ENCODE results near the gene SBNO2.

Gene SBNO2

GRCh38 chr19:1169921-1170885 is 3.9 kb downstream of the SBNO2 start:
- Histone ChIP-seq H3K4me1 (ENCODE audit: control insufficient read depth, insufficient read depth, low read length) (peaks cover 30% of the 10 kb centered on the region), H3K9me3 (ENCODE audit: control insufficient read depth, low read length) (no peaks in the 10 kb centered on the region), H3K4me3 (ENCODE audit: low read length) (no peak overlapping the region), H3K36me3 (ENCODE audit: control insufficient read depth, insufficient read depth, low read length) (peaks cover 5% of the 10 kb centered on the region), H3K27me3 (ENCODE audit: control insufficient read depth, insufficient read depth, low read length) (no peaks in the 10 kb centered on the region), H3K9ac (ENCODE audit: low read length) (no peak overlapping the region)

- Histone ChIP-seq H3K9ac (ENCODE audit: low read length) (no peak overlapping the region), H3K4me3 (ENCODE audit: low read length) (no peak overlapping the region), H3K9me3 (ENCODE audit: control insufficient read depth, low read length) (no peaks in the 10 kb centered on the region), H3K27me3 (ENCODE audit: control insufficient read depth, insufficient read depth, low read length) (no peaks in the 10 kb centered on the region), H3K4me1 (ENCODE audit: control insufficient read depth, insufficient read depth, low read length) (peaks cover 30% of the 10 kb centered on the region), H3K36me3 (ENCODE audit: control insufficient read depth, insufficient read depth, low read length) (peaks cover 5% of the 10 kb centered on the region)
Measured at GRCh38 chr19:1169411-1169791, 4.7 kb downstream of the SBNO2 start.

DNA sequence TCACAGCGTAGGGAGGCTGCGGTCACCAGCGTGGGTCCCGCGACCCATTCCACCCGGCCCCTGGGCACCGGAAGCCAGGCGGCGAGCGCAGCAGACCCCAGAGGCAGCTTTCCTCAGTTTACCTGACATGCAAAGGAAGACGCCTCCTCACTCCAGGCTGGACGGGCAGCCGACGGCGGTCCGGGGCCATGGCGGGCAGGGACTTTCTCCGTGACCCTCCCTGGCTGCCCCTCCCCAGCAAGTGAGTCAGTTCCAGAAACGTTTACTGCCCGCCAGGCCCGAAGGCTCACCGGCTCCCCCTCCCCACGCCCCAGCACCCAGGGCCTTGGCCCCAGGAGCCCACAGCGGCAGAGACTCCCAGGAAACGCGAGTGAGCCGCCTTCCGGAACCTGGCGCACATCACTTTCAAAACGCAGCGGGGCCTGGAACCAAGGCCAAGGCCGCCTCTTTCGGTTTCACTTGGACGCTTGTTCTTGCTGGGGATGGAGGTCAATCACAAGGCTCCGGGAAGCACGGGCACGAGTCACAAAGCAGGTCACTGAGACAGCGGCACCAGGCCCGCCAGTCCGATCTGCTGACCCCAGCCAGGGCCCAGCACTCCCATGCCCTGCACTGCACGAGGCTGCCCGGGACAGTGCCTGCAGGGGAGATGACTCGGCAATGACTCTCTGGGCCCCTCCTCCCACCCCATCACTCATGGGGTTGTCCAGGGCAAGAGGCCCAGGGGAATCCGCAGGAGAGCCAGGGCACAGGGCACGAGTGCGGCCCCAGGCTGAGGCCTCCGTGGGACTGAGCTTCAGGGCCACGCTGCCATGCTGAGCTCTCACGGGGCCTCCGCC is 5.3 kb downstream of the SBNO2 start:
- Histone ChIP-seq H3K4me1 (ENCODE audit: control insufficient read depth, insufficient read depth, low read length) (peaks cover 30% of the 10 kb centered on the region), H3K4me3 (ENCODE audit: low read length) (no peak overlapping the region), H3K9ac (ENCODE audit: low read length) (peak overlapping the region; percentile 17), H3K9me3 (ENCODE audit: control insufficient read depth, low read length) (no peaks in the 10 kb centered on the region), H3K27me3 (ENCODE audit: control insufficient read depth, insufficient read depth, low read length) (no peaks in the 10 kb centered on the region), H3K36me3 (ENCODE audit: control insufficient read depth, insufficient read depth, low read length) (peaks cover 5% of the 10 kb centered on the region)

GRCh38 chr19:1167687-1168571 is 6.1 kb downstream of the SBNO2 start:
- H3K4me3 ChIP-seq (ENCODE audit: low read length) = no peak overlapping the region
- H3K4me1 ChIP-seq (ENCODE audit: control insufficient read depth, insufficient read depth, low read length) = peaks cover 30% of the 10 kb centered on the region
- H3K36me3 ChIP-seq (ENCODE audit: control insufficient read depth, insufficient read depth, low read length) = peaks cover 5% of the 10 kb centered on the region

GRCh38 chr19:1166872-1167573 is 7.0 kb downstream of the SBNO2 start:
- Histone ChIP-seq H3K27me3 (ENCODE audit: control insufficient read depth, insufficient read depth, low read length) (no peaks in the 10 kb centered on the region), H3K4me3 (ENCODE audit: low read length) (no peak overlapping the region), H3K9me3 (ENCODE audit: control insufficient read depth, low read length) (no peaks in the 10 kb centered on the region), H3K4me1 (ENCODE audit: control insufficient read depth, insufficient read depth, low read length) (peaks cover 23% of the 10 kb centered on the region), H3K36me3 (ENCODE audit: control insufficient read depth, insufficient read depth, low read length) (peaks cover 5% of the 10 kb centered on the region), H3K9ac (ENCODE audit: low read length) (no peak overlapping the region)

More at GRCh38 chr19:1167687-1168571, 6.1 kb downstream of the SBNO2 start:
- no peaks in the 10 kb centered on the region for H3K9me3 ChIP-seq (ENCODE audit: control insufficient read depth, low read length)
- peak overlapping the region; percentile 17 for H3K9ac ChIP-seq (ENCODE audit: low read length)
- H3K27me3 ChIP-seq (ENCODE audit: control insufficient read depth, insufficient read depth, low read length) = no peaks in the 10 kb centered on the region

- Histone ChIP-seq H3K9me3 (ENCODE audit: control insufficient read depth, low read length) (no peaks in the 10 kb centered on the region), H3K9ac (ENCODE audit: low read length) (no peak overlapping the region), H3K27me3 (ENCODE audit: control insufficient read depth, insufficient read depth, low read length) (no peaks in the 10 kb centered on the region), H3K4me3 (ENCODE audit: low read length) (no peak overlapping the region), H3K4me1 (ENCODE audit: control insufficient read depth, insufficient read depth, low read length) (peaks cover 3% of the 10 kb centered on the region), H3K36me3 (ENCODE audit: control insufficient read depth, insufficient read depth, low read length) (peaks cover 5% of the 10 kb centered on the region)
Measured at GRCh38 chr19:1164684-1165531, 9.2 kb downstream of the SBNO2 start.

GRCh38 chr19:1163934-1164683 is 10.0 kb downstream of the SBNO2 start:
- no peaks in the 10 kb centered on the region for H3K4me1 ChIP-seq (ENCODE audit: control insufficient read depth, insufficient read depth, low read length)
- H3K9ac ChIP-seq (ENCODE audit: low read length) = no peak overlapping the region
- no peaks in the 10 kb centered on the region for H3K9me3 ChIP-seq (ENCODE audit: control insufficient read depth, low read length)
- H3K27me3 ChIP-seq (ENCODE audit: control insufficient read depth, insufficient read depth, low read length) = no peaks in the 10 kb centered on the region
- peaks cover 5% of the 10 kb centered on the region for H3K36me3 ChIP-seq (ENCODE audit: control insufficient read depth, insufficient read depth, low read length)
- H3K4me3 ChIP-seq (ENCODE audit: low read length) = no peak overlapping the region

DNA sequence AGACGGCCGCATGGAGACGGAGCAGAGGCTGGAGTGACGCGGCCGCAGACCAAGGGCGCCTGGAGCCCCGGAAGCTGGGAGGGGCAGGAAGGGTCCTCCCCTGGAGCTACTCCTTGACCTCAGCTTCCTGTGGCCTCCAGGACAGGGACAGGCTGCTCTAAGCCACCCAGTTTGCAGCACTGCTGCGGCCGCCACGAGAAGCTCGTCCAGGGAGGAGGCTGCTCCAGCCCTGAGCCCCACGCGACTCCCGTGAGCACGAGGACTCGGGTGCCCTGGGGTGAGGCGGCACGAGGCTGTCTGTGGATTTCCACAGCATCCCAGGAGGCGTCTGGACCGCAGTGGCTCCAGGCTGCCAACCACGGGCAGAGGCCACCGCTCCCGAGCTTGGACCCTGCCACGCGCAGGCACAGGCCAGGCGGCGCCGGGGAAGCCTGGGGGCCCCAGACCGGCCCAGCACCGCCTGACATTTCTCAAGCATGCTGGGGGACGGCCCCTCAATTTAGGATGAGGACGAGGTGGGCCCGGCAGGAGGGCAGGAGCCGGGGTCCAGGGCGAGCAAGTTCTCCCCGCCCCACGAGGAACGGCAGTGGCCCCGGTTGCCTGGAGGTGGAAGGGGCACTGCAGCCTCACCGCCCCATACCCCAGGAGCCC is 10.7 kb downstream of the SBNO2 start:
- Histone ChIP-seq H3K27me3 (ENCODE audit: control insufficient read depth, insufficient read depth, low read length) (no peaks in the 10 kb centered on the region), H3K4me1 (ENCODE audit: control insufficient read depth, insufficient read depth, low read length) (no peaks in the 10 kb centered on the region), H3K9me3 (ENCODE audit: control insufficient read depth, low read length) (no peaks in the 10 kb centered on the region), H3K9ac (ENCODE audit: low read length) (no peak overlapping the region), H3K4me3 (ENCODE audit: low read length) (no peak overlapping the region), H3K36me3 (ENCODE audit: control insufficient read depth, insufficient read depth, low read length) (no peaks in the 10 kb centered on the region)

- no peak overlapping the region for H3K4me3 ChIP-seq (ENCODE audit: low read length)
- no peaks in the 10 kb centered on the region for H3K27me3 ChIP-seq (ENCODE audit: control insufficient read depth, insufficient read depth, low read length)
- no peaks in the 10 kb centered on the region for H3K4me1 ChIP-seq (ENCODE audit: control insufficient read depth, insufficient read depth, low read length)
- H3K36me3 ChIP-seq (ENCODE audit: control insufficient read depth, insufficient read depth, low read length) = no peaks in the 10 kb centered on the region
- H3K9me3 ChIP-seq (ENCODE audit: control insufficient read depth, low read length) = no peaks in the 10 kb centered on the region
- H3K9ac ChIP-seq (ENCODE audit: low read length) = no peak overlapping the region
Measured at GRCh38 chr19:1162404-1163282, 11.4 kb downstream of the SBNO2 start.

Measured in mucosa of stomach (tissue), 1 donor.